GM21381 (cell line): Measurements from ENCODE around the gene SPECC1L.

Experiments used
- ATAC-seq: cut with Tn5 transposase; IDR thresholded peaks from one replicate; pipeline ENCODE4 v1.9.1; 2021; ENCODE audit warnings: mild to moderate bottlenecking, moderate library complexity; ENCODE audit not compliant: unreplicated experiment

Gene SPECC1L

DNA sequence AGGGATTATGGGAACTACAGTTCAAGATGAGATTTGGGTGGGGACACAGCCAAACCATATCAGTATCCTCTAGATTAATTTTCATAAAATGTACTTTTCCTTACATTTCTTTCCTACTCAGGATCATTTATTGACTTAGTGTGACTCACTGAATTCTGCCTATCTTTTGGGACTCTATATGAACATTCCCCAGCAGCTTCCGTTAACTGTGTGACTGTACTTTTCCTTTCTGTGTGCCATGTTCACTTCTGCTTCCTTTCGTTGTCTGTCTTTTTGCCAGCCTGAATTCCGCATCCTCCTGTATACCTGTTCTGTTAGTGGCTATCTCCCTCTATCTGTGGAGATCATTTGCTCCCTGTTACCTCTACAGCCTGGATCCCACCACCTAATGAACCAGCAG lies 48.8 kb downstream of the SPECC1L start:
- no peak for ATAC-seq

DNA sequence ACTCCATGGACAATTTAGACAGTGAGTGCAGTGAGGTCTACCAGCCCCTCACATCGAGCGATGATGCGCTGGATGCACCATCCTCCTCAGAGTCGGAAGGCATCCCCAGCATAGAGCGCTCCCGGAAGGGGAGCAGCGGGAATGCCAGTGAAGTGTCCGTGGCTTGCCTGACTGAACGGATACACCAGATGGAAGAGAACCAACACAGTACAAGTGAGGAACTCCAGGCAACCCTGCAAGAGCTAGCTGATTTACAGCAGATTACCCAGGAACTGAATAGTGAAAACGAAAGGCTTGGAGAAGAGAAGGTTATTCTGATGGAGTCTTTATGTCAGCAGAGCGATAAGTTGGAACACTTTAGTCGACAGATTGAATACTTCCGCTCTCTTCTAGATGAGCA lies 51.4 kb downstream of the SPECC1L start:
- ATAC-seq = no peak

DNA sequence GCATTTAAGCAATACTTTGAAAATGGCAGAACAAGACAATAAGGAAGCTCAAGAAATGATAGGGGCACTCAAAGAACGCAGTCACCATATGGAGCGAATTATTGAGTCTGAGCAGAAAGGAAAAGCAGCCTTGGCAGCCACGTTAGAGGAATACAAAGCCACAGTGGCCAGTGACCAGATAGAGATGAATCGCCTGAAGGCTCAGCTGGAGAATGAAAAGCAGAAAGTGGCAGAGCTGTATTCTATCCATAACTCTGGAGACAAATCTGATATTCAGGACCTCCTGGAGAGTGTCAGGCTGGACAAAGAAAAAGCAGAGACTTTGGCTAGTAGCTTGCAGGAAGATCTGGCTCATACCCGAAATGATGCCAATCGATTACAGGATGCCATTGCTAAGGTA lies 51.9 kb downstream of the SPECC1L start:
- no peak for ATAC-seq

DNA sequence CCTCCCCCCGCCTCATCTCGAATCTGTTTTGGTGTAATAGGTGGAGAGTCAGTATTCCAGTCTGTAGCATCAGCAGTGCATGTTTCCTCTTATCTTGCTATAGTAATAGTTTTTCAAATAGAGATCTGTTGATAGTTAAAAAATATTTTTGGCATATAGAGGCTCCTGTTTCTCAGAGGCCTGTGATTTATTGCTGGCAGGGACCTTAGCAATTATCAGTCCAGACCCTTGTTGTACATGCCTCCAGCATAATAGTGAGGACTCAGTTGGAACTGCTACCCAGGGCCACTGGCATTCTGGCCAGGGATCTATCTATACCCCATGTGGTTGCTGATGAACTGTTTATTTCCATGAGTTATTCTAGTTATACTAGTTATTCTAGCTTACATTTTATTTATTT lies 52.6 kb downstream of the SPECC1L start:
- ATAC-seq = no peak

DNA sequence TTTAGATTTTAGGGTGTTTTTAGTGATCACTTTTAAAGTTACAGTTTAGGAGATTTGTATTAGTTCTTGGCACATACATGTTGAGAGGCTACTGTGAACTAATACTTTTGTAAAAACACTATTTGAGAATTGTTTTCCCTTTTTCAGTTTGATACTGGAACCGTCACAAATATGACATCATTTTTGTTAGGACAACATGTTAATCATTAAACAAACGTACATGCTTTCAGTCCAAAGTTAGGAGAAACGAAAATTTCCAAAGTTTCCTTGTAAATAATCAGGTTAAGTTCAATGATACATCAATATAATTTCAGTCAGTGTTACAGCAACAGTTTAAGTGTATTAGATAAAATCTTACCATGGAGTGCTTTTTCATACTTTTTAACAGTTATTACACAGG lies 53.1 kb downstream of the SPECC1L start:
- ATAC-seq = no peak

DNA sequence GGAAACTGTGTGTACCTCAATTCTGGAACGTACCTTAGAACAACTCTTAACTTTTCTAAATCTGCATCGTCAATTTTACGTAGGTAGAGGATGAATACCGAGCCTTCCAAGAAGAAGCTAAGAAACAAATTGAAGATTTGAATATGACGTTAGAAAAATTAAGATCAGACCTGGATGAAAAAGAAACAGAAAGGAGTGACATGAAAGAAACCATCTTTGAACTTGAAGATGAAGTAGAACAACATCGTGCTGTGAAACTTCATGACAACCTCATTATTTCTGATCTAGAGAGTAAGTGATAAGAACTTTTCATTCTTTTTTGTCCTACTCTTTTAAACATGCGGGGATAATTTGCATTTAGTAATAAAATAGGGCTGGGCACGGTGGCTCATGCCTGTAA lies 53.5 kb downstream of the SPECC1L start:
- ATAC-seq = no peak

DNA sequence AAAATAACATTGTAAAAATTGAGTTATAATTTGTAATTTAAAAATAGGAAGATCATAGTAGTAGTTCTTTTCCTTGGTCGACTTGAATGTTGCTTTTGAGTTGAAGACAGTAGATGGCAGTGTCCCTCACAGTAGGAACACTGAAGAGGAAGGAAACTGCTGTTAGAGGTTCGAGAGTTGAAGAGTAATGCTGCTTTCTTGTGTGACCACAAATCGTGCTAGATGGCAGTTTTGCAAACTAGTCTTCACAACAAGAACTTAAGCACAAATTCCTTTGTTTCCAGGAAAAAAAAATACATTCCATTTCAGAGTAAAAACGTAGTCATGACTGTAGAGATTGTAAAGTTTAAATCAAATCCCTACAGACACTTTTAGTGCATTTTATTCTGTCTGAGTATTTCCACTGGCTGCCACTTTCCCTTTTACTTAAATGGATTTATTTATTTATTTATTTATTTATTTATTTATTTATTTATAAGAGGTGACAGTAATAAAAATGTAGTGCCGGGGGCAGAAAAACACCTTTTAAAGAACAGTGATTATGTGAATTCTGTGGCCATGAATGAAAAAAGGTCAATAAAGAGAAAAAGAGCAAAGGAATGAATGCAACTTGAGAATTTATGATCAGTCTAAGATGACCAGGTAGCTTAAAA lies 54.6 kb downstream of the SPECC1L start:
- ATAC-seq = no peak

DNA sequence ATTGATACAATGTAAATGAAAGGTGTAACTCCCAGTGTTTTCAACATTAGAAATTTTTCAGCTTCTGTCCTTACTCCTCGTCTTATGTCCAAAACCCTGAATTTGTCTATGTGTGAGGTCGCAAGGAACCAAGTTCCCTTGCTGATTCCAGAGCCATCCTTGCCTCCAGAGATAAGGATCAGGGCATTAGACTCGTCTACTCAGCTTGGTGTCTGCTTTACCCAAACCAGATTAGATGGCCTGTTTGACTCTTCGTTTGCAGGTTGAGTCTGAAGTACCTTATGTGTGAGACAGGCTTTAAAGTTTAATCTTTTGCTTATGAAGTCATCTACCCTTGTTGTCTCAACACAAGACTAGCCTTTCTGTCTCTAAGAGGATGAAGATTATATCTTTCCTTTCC lies 55.6 kb downstream of the SPECC1L start:
- no peak for ATAC-seq

DNA sequence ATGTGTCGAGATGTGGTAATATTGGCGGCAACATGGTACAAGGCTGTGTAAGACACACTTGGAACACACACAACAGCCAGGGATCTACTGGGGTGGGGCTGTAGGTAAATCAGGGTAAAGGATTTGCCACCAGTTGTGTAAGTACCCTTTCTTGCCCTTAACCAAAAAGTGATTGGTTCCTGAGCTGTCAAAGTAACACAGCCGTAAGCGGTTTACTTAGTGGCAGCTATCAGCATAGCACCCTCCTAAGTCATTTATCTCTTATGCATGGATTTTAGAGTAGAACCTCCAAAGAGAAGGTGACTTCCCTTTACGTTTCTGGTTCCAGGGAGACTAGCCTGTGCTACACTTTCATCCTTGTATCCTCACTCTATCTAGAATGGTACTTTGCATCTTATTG lies 57.2 kb downstream of the SPECC1L start:
- no peak for ATAC-seq

DNA sequence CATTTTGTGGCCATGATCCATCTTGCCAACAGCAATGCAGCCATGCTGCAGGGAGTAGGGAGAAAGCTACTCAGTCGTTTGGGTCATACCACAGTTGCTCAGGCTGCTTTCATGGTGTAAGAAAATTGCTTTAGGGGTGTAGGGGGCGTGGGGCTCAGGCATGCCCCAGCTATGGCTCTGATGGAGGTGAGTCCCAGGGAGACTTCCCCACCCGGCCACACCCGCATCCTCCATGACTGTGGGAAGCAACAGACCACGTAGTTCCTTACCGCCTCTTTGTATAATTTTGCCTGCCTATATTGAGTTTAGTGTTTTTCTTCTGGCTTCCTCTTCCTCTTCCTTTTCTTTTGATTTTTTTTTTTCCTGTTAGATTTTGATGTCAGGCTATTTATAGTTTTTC lies 58.8 kb downstream of the SPECC1L start:
- no peak for ATAC-seq

DNA sequence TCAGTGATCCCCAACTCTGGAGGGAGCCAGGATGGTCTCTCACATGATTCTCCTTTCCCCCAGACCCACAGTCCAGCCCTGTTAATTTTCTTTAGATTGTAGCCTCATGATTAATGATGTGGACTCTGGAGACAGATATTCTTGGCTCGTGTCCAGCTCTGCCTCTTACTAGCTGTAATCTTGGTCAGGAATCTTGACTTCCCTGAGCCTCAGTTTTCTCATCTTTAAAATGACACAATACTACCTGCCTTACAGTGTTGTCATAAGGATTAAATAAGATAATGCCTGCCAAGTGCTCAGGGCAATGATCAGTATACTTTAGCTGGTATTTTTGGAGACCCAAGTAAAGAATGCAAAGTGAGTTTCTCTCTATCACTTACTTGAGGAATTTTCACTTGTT lies 60.0 kb downstream of the SPECC1L start:
- no peak for ATAC-seq

DNA sequence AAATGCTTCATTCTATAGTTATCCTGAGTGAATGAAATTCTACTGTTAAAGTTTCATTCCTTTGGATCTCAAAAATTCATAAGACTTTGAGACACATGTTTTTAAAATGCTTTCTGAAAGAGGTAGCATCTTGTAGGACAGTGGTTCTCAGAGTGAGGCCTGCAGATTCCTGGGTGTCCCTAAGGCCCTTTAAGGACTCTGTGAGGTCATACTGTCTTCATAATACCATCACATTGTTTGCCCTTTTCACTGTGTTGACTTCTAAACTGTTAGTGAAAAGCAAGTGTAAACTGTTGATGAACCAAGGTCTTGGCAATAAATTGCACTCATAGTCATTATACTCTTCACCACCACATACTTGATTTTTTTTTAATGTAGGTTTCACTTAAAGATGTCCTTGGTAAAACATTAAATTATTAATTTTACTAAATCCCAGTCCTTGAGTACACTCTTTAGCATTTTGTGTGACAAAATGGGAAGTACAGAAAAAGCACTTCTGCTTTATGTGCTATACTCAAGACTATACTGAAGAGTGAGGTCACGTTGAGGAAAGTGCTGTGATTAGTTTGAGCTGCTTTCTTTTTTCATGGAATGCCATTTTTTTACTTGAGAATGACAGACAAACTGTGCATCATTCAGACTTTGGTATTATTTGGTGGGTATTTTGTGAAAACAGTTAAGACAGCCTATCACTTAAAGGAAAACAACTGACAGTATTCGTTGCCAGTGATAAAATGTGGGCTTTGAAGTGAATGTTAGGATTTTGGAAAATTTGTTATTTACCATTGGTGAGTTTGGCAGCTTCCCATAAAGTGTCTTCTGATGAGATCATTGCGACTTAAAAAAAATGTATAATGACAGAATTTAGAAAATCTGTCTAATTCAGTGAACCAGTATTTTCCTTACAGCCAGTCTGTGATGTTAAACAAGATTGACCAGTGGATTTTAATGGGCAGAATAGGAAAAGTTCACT lies 61.1 kb downstream of the SPECC1L start:
- no peak for ATAC-seq

DNA sequence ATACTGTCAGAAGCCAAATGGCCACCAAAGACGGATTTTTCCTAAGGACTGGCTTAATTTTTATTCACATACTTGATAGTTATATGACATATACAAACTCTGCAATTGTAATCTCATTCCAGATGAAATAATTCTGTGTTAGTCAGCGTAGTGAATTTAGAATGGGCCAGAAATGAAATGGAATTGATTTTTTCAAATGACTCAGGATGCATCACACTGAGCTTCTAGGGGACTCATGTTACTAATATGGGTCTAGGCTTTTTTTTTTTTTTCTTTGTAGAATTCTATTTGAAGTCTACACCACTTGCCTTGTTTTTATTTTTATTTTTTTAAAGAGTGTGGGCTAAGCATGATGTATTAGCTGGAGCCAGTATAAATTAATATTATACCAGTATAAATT lies 62.7 kb downstream of the SPECC1L start:
- no peak for ATAC-seq

DNA sequence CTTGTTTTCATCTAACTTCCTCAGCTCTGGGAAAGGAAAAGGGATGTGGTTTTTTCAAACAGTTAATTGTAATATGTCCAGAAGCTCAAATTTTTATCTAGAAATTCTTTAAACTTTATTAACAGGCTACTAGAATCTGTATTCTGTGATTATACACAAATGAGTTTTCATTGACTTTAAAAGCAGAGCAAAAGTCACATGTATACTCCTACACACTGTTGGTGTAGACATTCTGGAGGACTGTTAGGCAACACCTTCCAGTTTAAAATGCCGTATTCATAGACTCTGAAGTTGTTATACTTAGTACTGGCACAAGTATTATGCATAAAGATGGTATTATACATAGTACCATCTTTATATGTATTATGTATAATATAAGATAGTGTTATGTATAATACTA lies 64.9 kb downstream of the SPECC1L start:
- no peak for ATAC-seq

DNA sequence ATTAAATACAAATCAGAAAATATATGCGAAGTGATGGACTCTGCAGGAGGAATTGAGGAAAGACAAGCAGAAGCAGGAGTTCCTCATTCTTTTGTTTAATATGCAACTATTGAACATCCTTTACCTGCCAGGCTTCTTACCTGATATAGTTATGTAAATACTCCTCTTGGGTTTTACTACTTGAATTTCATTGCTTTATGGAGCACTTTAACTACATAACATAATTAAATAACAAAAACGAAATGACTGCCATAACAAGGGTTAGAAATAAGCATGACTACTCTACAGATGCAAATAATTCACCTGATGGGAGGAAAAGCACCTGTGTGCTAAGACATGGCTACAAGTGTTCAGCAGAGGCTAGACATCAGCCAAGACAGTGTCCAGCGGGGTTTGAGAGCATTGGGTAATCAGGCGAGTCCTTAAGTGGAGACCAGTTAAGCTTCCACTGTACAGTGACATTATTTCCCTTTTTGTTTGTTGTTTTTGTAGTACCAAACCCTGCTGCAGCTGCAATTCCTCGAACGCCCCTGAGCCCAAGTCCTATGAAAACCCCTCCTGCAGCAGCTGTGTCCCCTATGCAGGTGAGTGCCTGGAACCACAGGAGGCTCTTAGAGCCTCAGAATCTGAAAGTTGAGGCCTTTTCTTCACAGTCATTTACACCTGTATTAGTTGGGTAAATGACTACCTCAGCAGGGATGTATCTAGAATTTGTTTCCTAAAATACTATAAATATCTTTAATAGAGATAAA lies 67.4 kb downstream of the SPECC1L start:
- no peak for ATAC-seq

DNA sequence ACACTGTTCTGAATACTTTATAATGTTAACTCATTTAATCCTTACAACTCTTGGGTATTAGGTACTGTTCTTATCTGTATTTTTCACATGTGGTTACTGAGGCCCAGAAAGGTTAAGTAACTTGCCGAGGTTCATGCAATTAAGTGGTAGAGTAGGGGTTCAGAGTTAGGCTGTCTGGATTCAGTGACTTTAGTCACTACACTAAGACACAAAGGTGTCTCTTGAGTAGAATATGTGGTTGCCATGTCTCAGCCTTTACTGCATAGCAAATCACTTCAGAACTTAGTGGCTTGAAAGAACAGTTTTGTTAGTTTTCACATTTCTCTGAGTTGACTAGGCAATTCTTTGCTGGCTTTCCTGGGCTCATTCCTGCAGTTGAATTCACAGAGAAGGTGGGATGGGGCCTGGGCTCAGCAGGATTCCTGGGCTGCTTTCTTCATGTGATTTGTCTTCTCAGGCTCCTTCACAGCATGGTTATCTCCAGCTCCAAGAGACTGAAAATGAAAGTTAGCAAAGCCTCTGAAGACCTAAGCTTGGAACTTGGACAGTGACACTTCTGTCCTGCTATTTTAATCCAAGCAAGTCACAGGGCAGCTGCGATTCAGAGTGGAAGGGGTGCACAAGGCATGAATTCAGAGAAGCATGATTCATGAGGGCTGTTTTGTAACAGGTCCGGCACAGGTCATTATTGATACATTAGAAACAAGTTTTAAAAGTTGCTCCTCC lies 68.3 kb downstream of the SPECC1L start:
- no peak for ATAC-seq

DNA sequence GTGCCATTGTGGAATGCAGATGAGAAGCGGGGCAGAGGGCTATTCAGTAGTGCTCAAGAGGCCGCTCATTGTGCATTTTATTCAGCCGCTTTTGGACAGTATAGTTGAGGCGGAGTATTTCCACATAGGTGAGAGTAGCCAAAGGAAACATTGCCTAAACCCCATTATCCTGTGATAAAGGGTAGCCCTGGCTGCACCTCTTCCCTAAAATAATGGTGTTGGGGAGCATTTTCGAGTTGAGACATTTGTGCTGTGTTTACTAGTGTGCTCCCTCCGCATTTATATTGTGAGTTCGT lies 68.8 kb downstream of the SPECC1L start:
- no peak for ATAC-seq

DNA sequence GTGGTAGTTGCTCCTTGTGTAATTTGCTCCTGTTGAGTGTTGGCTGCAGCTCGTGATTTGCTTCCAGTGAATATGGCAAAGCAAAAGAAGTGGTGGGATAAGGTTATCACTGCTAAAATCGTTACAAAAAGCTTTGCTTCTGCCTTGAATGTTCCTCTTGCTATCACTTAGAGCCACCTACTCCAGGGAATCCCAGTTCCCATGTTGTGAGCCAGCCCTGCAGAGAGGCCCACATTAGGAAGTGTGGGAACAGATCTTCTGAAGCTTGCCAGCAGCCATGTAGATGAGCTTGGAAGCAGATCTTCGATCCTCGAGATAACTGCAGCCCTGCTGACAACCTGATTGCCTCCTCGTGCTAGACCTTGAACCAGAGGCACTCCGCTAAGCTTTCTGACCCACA lies 71.0 kb downstream of the SPECC1L start:
- no peak for ATAC-seq

DNA sequence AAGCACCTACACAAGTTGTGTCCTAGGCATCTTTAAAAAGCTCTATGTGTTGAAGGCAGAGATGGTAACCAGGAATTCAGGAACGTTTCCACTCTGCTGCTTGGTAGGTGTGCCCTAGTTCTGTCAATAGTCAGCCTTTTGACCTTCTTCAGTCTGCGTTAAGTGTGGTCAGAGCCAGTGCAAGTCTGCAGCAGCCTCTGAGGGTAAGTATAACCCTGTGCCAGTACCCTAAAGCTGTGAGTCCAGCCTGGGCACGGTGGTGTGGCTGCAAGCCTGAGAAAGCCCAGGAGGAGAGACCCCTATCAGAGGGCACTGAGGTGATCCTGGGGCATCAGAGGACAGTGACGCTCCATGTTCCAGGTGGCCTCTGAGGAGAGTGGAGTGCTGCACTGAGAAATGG lies 80.0 kb downstream of the SPECC1L start:
- no peak for ATAC-seq

DNA sequence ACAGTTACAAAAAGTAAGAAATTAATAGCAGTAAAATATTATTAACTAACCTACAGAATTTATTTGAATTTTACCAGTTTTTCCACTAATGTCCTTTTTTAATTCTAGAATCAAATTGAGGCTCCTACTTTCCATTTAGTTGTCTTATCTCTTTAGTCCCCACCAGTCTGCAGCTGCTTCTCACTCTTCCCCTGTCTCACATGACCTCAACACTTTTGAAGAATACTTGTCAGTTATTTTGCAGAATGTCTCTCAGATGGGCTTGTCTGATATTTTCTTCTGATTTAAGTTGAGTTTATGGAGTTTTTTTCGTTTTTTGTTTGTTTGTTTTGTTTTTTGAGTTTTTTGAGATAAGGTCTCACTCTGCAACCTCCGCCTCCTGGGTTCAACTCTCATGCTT lies 82.5 kb downstream of the SPECC1L start:
- ATAC-seq = no peak

DNA sequence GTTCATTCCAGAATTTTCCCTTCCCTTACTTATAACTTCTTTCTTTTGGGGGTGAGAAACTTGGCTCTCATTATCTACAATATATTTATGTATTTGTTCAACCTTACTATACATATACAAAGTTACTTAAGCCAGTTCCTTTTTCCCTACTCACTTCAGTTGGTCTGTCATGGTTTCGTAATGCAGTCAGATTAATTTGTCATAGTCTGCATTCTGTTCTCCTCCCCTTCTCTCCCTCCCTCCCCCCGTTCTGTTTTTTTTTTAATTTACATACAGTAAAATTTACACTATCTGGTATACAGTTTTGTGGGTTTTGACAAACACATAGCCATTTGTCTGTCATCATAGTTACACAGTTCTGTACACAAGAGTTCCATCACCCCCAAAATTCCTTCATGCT lies 84.9 kb downstream of the SPECC1L start:
- no peak for ATAC-seq
